HG03432 (cell line): ENCODE measurements around the gene ZBTB20.
A peak's percentile ranks its signal among the peaks of the same experiment; 100 is the strongest.
"Not testable (repeated sequence)": the region's sequence is repeated elsewhere in the genome, so short reads cannot be mapped to it uniquely, and the experiment has no call there.

Source experiments
- ATAC-seq: cut with Tn5 transposase; IDR thresholded peaks from one replicate; pipeline ENCODE4 v1.9.1; 2021; ENCODE audit warnings: mild to moderate bottlenecking, moderate library complexity; ENCODE audit not compliant: unreplicated experiment

Gene ZBTB20

GRCh38 chr3:114690911-114691310 lies 456.2 kb downstream of the ZBTB20 start:
- ATAC-seq = no peak

DNA sequence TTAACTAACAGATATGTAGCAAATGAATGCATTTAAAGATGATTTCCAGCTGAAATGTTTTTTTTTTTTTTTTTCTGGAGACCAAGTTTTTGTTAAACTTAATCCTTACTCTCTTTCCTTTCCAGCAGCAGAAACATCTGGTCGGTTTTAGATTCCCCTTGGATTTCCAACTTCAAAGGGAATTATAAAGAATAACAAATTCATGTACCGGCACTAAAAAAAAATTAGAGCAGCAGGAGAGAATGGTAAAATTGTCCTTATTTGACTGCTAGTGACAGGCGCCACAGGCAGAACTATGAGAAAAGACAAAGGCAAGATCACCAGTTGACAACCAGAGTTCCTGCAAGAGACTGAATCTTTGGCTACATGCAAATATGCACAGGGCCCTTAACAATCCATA lies 459.9 kb downstream of the ZBTB20 start:
- no peak for ATAC-seq

DNA sequence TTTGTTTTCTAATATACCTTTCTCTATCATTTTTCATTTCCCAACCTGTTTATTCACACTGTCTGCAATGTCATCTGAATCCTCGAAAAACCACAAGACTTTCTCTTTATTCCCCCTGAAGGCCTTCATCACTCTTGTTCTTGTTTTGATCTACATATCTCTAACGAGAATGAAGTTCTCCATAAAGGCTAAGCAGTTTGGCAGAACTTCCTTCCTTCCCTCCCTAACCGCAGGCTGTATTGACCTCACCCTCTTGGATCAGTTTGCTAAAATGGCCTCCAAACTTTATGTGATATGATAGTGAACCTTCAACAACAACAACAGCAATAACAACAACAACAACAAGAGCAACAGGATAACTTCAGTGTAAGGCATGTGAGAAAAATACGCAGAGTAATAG lies 460.5 kb downstream of the ZBTB20 start:
- ATAC-seq = no peak

GRCh38 chr3:114685161-114685560 lies 461.9 kb downstream of the ZBTB20 start:
- ATAC-seq = no peak

- ATAC-seq = no peak
These were observed 466.8 kb downstream of the ZBTB20 start for GRCh38 chr3:114680299-114680698.

DNA sequence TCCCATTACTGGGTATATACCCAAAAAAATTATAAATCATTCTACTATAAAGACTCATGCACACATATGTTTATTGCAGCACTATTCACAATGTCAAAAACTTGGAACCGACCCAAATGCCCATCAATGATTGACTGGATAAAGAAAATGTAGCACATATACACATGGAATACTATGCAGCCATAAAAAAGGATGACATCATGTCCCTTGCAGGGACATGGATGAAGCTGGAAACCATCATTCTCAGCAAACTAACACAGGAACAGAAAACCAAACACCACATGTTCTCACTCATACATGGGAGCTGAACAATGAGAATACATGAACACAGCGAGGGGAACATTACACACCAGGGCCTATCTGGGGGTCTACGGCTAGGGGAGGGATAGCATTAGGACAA lies 467.3 kb downstream of the ZBTB20 start:
- not testable (repeated sequence) for ATAC-seq

DNA sequence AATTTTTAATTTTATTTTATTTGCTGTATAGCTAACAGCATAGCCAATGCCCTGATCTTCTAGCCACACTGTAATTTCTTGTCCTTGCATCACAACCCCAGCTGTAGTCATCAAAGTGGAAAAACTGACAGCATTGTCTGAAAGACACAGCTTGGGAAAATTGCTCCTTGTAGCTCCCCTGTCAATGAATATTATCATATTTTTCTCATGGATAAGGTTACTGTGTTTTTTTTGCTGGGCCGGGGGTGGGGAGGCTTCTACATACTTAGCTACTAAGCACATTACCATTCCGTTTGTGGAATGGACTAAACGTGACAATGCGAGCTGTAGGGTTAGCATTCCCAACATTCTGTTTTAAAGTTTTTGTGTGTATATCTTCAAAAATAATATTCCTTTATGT lies 472.0 kb downstream of the ZBTB20 start:
- no peak for ATAC-seq

DNA sequence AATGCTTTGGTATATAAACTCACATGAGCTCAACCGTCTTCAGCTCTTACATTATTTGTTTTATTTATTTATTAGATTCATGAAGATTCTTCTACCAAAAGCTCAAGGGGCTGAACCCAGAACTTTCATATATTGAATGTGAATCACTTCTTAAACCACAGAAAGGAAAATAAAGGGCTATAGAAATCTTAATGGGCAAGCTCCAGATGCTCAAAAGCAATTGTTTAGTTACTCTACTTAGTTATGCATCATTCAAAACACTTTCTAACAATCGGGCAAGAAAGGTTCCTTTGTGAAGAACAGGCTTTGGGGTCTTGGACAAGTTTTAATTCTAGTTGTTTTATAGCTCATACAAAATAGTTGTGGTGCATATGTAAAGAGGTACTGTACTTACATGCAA lies 473.1 kb downstream of the ZBTB20 start:
- no peak for ATAC-seq

DNA sequence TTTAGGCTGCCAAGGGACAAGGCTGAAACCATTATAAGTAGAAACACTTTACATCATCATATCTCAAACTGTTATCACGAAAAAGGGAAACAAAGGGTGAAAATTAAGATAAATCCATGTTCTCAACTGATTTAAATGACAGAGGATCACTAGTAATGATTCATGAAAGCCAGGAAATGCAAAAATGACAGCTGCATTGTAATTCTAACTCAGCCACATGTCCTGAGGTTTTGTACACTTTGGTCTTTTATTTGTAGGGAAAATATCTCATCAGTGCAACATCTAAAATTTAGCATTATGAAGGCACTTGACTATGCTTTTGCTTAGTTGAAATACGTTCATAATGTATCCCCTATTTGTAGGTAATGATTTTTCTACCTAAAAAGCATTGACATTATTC lies 473.6 kb downstream of the ZBTB20 start:
- no peak for ATAC-seq

GRCh38 chr3:114672692-114673447 lies 474.2 kb downstream of the ZBTB20 start:
- ATAC-seq = no peak

- no peak for ATAC-seq
These were observed 475.2 kb downstream of the ZBTB20 start for GRCh38 chr3:114671741-114672510.

GRCh38 chr3:114669614-114670013 lies 477.5 kb downstream of the ZBTB20 start:
- no peak for ATAC-seq

DNA sequence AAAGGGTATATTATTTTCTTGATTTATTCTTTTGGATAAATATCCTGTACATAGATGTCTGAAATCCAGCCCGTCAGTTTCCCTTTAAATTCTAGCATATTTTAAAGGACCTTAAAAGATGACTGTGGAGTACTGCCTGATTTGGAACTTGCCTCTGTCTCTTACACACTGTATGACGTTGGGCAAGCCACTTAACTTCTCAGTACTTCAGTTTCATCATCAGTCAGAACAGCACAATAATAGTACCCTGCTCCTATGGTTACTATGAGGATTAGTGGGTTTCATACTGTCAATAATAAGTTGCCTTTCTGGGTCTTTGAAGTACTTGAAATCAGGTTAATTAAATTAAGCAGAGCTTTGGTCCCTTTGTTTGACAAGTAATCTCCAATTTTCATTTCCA lies 479.0 kb downstream of the ZBTB20 start:
- ATAC-seq = peak; percentile 48

DNA sequence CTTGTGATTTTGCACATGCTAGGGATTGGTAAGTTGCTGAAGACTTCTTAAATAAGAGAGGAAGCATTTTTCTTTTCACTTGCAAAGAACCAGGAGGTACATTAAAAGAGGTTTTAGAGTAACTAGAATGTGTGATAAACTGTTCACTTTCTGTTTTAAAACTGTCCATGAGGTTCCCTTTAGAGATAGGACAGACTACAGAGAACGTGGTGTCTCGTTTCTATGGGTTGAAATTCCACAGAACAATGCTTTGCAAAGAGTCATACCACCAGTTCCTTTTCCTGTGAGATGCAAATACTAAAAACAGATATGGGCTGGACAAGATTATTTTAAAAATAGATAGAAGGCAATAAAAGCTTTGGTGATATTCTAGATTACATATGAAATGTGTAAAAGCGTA lies 480.5 kb downstream of the ZBTB20 start:
- ATAC-seq = no peak

GRCh38 chr3:114664006-114664405 lies 483.1 kb downstream of the ZBTB20 start:
- ATAC-seq = no peak

DNA sequence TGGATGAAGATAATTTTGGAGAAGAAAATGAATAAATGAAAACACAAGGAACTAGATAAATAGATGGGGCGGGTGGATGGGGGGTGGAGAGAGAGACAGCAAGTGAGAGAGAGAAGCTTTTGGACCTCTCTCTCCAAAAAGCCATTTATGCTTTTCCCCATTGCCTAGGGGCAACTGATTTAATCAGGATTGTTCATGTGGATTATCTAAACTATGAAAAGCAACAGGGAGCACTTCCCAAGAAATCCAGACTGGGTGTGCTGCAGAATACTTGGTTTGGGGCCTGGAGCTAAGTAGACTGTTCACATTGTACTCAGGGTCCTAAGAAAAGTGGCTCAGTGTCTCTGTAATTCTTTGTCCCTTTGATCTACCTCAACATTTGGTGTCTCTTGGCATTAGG lies 486.3 kb downstream of the ZBTB20 start:
- ATAC-seq = no peak

DNA sequence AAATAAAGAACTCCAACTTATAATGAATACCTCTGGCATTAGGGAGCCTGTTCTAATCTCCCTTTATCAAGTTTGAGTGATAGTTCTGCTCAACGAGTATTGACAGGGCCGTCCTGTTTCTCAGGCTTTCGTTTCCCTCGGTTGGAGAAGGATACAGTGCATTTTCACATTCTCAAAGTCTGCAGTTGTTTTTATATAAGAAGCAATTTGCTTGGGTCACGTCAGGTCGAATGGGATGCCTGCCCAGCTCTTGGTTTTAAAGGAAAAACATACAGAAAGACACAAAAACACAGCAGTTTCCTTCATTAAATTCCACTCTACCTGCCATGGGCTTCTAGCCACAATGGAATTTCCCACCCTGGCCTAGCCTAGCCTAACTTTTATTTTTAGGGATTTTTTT lies 487.0 kb downstream of the ZBTB20 start:
- ATAC-seq = no peak

- ATAC-seq = no peak
These were observed 487.7 kb downstream of the ZBTB20 start for GRCh38 chr3:114659109-114660061.

DNA sequence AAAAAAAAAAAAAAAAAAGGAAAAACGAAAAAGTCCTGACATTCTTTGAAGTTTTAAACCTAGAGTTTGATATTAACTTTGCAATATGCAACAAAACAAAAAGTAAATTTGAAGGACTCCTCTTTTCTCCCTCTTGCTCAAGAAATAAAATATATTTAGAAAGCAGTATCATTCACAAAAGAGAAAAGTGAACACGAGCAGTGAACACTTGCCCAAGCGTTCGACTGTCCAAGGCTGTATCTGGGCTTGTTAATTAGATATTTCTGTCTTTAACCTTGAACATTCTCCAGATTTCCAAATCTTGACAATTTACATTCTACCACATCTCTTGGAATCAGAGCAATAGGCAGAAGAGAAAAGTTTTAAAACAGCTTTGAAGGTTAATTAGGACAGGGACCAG lies 495.5 kb downstream of the ZBTB20 start:
- no peak for ATAC-seq

- no peak for ATAC-seq
These were observed 496.3 kb downstream of the ZBTB20 start for GRCh38 chr3:114650808-114651207.

DNA sequence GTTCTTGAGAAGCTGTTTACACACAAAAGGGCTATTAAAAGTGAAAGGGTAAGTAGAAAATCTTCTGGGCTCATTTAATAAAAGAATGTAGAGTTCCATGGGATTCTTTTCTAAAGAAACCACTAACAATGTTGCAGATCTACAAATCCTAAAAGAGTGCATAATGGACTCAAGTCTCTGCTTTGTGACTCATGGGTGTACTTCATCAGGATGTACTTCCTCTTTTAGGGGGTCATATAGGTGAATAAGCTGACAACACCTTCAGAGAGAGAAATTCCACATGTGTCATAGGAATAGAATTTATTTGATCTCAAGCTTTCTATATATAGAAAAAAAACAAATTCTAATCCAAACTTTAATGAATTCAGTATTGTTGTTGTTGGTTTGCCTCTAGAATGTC lies 497.8 kb downstream of the ZBTB20 start:
- ATAC-seq = no peak
